Heart left ventricle (tissue), 16 donors: ENCODE results near the gene SOHLH2. TPM values are rescaled to one million over a fixed set of nuclear protein-coding genes. Genes with fewer than 3 reads are reported as not detected.

ENCODE experiments used
- ATAC-seq, 4 donors: fragments of 200-7000 bp; cut with Tn5 transposase; one replicate each; pipeline ENCODE4 v1.9.1; 2020 to 2022; ENCODE audit warnings: moderate library complexity in 4 of 4, mild to moderate bottlenecking in 3 of 4, moderate number of reproducible peaks in 1 of 4
- DNase-seq, 5 donors: peaks; one replicate each; pipeline ENCODE4 v3.0.0-alpha.2; 2020
- H3K27ac ChIP-seq, 12 donors: fragments of 200-600 bp; sonication (generic) in 4 of 12; one replicate each; pipeline versions ENCODE4 v1.5.0 to v1.8.0; 2016 to 2022; ENCODE audit warnings: mild to moderate bottlenecking in 2 of 12
- H3K27me3 ChIP-seq, 9 donors: fragments of 200-600 bp; sonication (generic) in 2 of 9; one replicate each; pipeline versions ENCODE4 v1.5.1 to v1.8.0; 2016 to 2022; ENCODE audit warnings: mild to moderate bottlenecking in 3 of 9
- H3K36me3 ChIP-seq, 9 donors: fragments of 200-600 bp; sonication (generic) in 2 of 9; one replicate each; pipeline versions ENCODE4 v1.5.0 to v1.8.0; 2018 to 2022; ENCODE audit warnings: mild to moderate bottlenecking in 2 of 9
- H3K4me1 ChIP-seq, 12 donors: fragments of 200-600 bp; sonication (generic) in 4 of 12; one replicate each; pipeline versions ENCODE4 v1.5.0 to v1.8.0; 2016 to 2022; ENCODE audit warnings: mild to moderate bottlenecking in 3 of 12
- H3K4me3 ChIP-seq, 12 donors: fragments of 200-600 bp; sonication (generic) in 4 of 12; one replicate each; pipeline versions ENCODE4 v1.5.0 to v1.8.0; 2017 to 2022; ENCODE audit warnings: mild to moderate bottlenecking in 9 of 12, moderate library complexity in 4 of 12
- H3K9me3 ChIP-seq, 12 donors: fragments of 200-600 bp; sonication (generic) in 4 of 12; one replicate each; pipeline versions ENCODE4 v1.5.0 to v1.8.0; 2016 to 2022; ENCODE audit warnings: mild to moderate bottlenecking in 1 of 12
- CTCF ChIP-seq, 12 donors: fragments of 200-600 bp; sonication (generic) in 4 of 12; IDR thresholded peaks; one replicate each; pipeline versions ENCODE4 v1.5.0 to v1.8.0; 2018 to 2022; ENCODE audit warnings: antibody characterized with exemption in 12 of 12, mild to moderate bottlenecking in 5 of 12
- POLR2A ChIP-seq, 2 donors: fragments of 450-650 bp; IDR thresholded peaks; one replicate each; pipeline ENCODE4 v1.6.1; 2017; ENCODE audit warnings: antibody characterized with exemption in 2 of 2, mild to moderate bottlenecking in 2 of 2, moderate library complexity in 2 of 2
- WGBS, 4 donors: extraction: QIAGEN DNeasy Blood & Tissue Kit in 2 of 4; methylation state at CpG; one replicate each; pipeline versions ENCODE4 v1.1.5 to v1.1.7; 2013 to 2018; 5-methylcytosine and 5-hydroxymethylcytosine counted together
- intact Hi-C, 10 donors: fragments of 100-400 bp; cut with DNase I; formaldehyde crosslinking; loops; one replicate each; pipeline versions ENCODE4 v1.11.1 to v1.14.2; 2022
- polyA plus RNA-seq, 2 donors: library from polyadenylated mRNA; stranded (reverse); fragments of 200-250 nt; gene quantifications; one replicate each; pipeline ENCODE4 v1.2.3, GENCODE V29; 2013
- total RNA-seq, 9 donors: library from RNA; depleted of rRNA in 2 of 9; stranded (reverse); fragments of >200 nt in 2 of 9; fragmentation: NEBNext Ultra II Directional in 3 of 9; extraction: Animal tissue kit (Norgen Biotek cat#: 25700) in 3 of 9; gene quantifications; one replicate each; pipeline versions ENCODE4 v1.1.0 to v1.2.4, GENCODE V29; 2016 to 2023
- donor health status: ischemic (EF 13 %, LVEDD 7.1; RV severe dilation, severe dysfunction).
- donor health status: healthy with polysubstance abuse.
- donor health status: DM: no; HTN: yes; CAD: no.
- donor health status: DM: no; HTN: no; CAD: no.
- donor health status: ischemic (EF 25% LVEDD 6.9; RV normal size, moderate dysfunction).
- donor health status: ischemic (EF 25% LVEDD 5.7; RV mildly dilated, moderate dysfunction).
- donor health status: healthy.
- donor health status: DM: yes; HTN: yes; CAD: no.
- donor health status: ischemic (EF 35%, LVEDD 5.7; RV mildly dilated, moderate dysfunction).
- donor health status: nonischemic (EF 11% LVEDD 7.7; RV severe dilation, severe dysfunction).
- donor health status: DM: yes; HTN: yes; CAD: no.
- donor health status: PGD.
- donor health status: ischemic (EF 29% LVEDD 5.4; RV normal size, mild dysfunction).
- donor health status: nonischemic (EF 23%, LVEDD 6.1; RV moderate dilation, normal function).

SOHLH2 gene
- total and polyA plus RNA-seq, 11 donors: 0.15 to 2.9 (median 0.68) TPM; not detected in 4

- Histone ChIP-seq H3K36me3 (no peaks in the 10 kb centered on the region), H3K4me1 (no peaks in the 10 kb centered on the region), H3K27ac (no peak overlapping the region), H3K9me3 (no peaks in the 10 kb centered on the region), H3K27me3 (no peaks in the 10 kb centered on the region), H3K4me3 (no peak overlapping the region)
- no peak for DNase-seq
- intact Hi-C loops: no loop called here
- no peak for ATAC-seq
- TF ChIP-seq POLR2A (IDR thresholded peaks at IDR 0.05) (no peak), CTCF (IDR thresholded peaks at IDR 0.05) (no peak)
Observed at GRCh38 chr13:36183901-36184300, 30.5 kb downstream of the SOHLH2 start.

GRCh38 chr13:36175621-36176020 lies 38.7 kb downstream of the SOHLH2 start:
- DNase-seq: no peak
- 77 to 83% (median 81%) methylated on average over 5 of the region's 5 CpGs for WGBS, 4 donors
- intact Hi-C loops: no loop called here

GRCh38 chr13:36174923-36175322 lies 39.4 kb downstream of the SOHLH2 start:
- Histone ChIP-seq H3K4me1 (no peaks in the 10 kb centered on the region), H3K27ac (no peak overlapping the region), H3K9me3 (no peaks in the 10 kb centered on the region), H3K27me3 (no peaks in the 10 kb centered on the region), H3K36me3 (no peaks in the 10 kb centered on the region), H3K4me3 (no peak overlapping the region)
- TF ChIP-seq POLR2A (IDR thresholded peaks at IDR 0.05) (no peak), CTCF (IDR thresholded peaks at IDR 0.05) (no peak)
- intact Hi-C loops: no loop called here
- no peak for DNase-seq
- ATAC-seq: no peak
- WGBS, 4 donors: 62 to 76% (median 74%) methylated on average over 7 of the region's 7 CpGs

More at GRCh38 chr13:36175621-36176020, 38.7 kb downstream of the SOHLH2 start:
- Histone ChIP-seq H3K4me1 (no peaks in the 10 kb centered on the region), H3K27ac (no peak overlapping the region), H3K4me3 (no peak overlapping the region), H3K9me3 (no peaks in the 10 kb centered on the region), H3K27me3 (no peaks in the 10 kb centered on the region), H3K36me3 (no peaks in the 10 kb centered on the region)
- TF ChIP-seq CTCF (IDR thresholded peaks at IDR 0.05): no peak
- TF ChIP-seq POLR2A (IDR thresholded peaks at IDR 0.05): no peak
- ATAC-seq: no peak

GRCh38 chr13:36173571-36174322 lies 40.6 kb downstream of the SOHLH2 start:
- DNase-seq: no peak
- no peak for ATAC-seq
- H3K27me3 ChIP-seq: no peaks in the 10 kb centered on the region
- H3K4me1 ChIP-seq: no peaks in the 10 kb centered on the region
- no peak overlapping the region for H3K4me3 ChIP-seq
- H3K36me3 ChIP-seq: no peaks in the 10 kb centered on the region
- no peak overlapping the region for H3K27ac ChIP-seq
- intact Hi-C loops: no loop called here
- TF ChIP-seq CTCF (IDR thresholded peaks at IDR 0.05) (no peak), POLR2A (IDR thresholded peaks at IDR 0.05) (no peak)
- 70 to 76% (median 71%) methylated on average over 4 of the region's 4 CpGs for WGBS, 4 donors
- no peaks in the 10 kb centered on the region for H3K9me3 ChIP-seq
